Glutamatergic neuron (in vitro differentiated cells): Measurements from ENCODE around the gene CCDC154. TPM values are rescaled to one million over a fixed set of nuclear protein-coding genes. Genes with fewer than 3 reads are reported as not detected.

Experiments used
- DNase-seq: peaks from one replicate; pipeline ENCODE4 v3.0.0; 2022
- H3K27ac Mint-ChIP-seq: one replicate; pipeline ENCODE4 v1.8.0; 2020; ENCODE audit warnings: mild to moderate bottlenecking, mixed read lengths, inconsistent platforms; ENCODE audit not compliant: unreplicated experiment
- H3K27me3 Mint-ChIP-seq: one replicate; pipeline ENCODE4 v1.8.0; 2020; ENCODE audit warnings: mild to moderate bottlenecking, moderate library complexity, mixed read lengths, inconsistent platforms; ENCODE audit not compliant: unreplicated experiment
- H3K36me3 Mint-ChIP-seq: one replicate; pipeline ENCODE4 v1.8.0; 2020; ENCODE audit warnings: mild to moderate bottlenecking, mixed read lengths, inconsistent platforms; ENCODE audit not compliant: unreplicated experiment
- H3K4me1 Mint-ChIP-seq: one replicate; pipeline ENCODE4 v1.8.0; 2020; ENCODE audit warnings: mild to moderate bottlenecking, low read depth, mixed read lengths, inconsistent platforms; ENCODE audit not compliant: unreplicated experiment
- H3K4me3 Mint-ChIP-seq: one replicate; pipeline ENCODE4 v1.8.0; 2020; ENCODE audit warnings: mild to moderate bottlenecking, mixed read lengths, inconsistent platforms; ENCODE audit not compliant: unreplicated experiment
- H3K9me3 Mint-ChIP-seq: one replicate; pipeline ENCODE4 v1.8.0; 2020; ENCODE audit warnings: mild to moderate bottlenecking, moderate library complexity, mixed read lengths, inconsistent platforms; ENCODE audit not compliant: unreplicated experiment
- CTCF ChIP-seq: fragments of 200-600 bp; sonication (generic); IDR thresholded peaks from one replicate; pipeline ENCODE4 v1.5.0; 2021; ENCODE audit not compliant: partially characterized antibody, unreplicated experiment
- total RNA-seq: library from RNA; stranded (reverse); fragmentation: NEBNext Ultra II Directional; extraction: Animal tissue kit (Norgen Biotek cat#: 25700); gene quantifications from one replicate; pipeline ENCODE4 v1.2.1, GENCODE V29; 2021; ENCODE audit not compliant: unreplicated experiment

The CCDC154 gene
- total RNA-seq, 1 donor from 2014 or later, result 4.2 TPM

DNA sequence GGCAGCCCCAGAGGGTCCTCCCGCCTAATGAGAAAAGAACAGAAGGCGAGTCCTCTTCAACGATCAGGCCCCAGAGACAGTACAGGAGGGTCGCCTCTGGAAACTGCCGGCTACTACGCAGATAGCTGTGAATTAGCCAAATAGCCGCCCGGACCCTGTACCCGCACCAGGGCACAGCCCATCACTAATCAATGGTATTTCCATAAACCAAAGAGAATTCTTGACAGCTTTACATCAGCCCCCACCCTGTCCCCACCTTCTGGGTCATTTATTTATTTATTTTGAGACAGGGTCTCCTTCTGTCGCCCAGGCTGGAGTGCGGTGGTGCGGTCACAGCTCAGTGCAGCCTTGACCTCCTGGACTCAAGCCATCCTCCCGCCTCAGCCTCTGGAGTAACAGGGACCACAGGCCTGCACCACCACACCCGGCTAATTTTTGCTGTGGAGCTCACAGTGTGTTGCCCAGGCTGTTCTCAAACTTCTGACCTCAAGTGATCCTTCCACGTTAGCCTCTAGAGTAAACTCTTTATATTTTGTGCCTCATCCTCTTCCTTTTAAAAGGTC, 31.3 kb upstream of the CCDC154 start:
- H3K4me1 Mint-ChIP-seq, result peaks cover 8% of the 10 kb centered on the region
- H3K27me3 Mint-ChIP-seq, result peaks cover 9% of the 10 kb centered on the region
- no peak for TF ChIP-seq CTCF
- H3K27ac Mint-ChIP-seq, result peak overlapping the region; percentile 78
- H3K36me3 Mint-ChIP-seq, result no peaks in the 10 kb centered on the region
- H3K9me3 Mint-ChIP-seq, result peaks cover 8% of the 10 kb centered on the region
- no peak for DNase-seq
- H3K4me3 Mint-ChIP-seq, result peak overlapping the region; percentile 86

- Mint-ChIP-seq H3K27me3 (peaks cover 9% of the 10 kb centered on the region), H3K27ac (peak within 1 kb of the TSS; percentile 78), H3K36me3 (no peaks in the 10 kb centered on the region), H3K9me3 (peaks cover 8% of the 10 kb centered on the region), H3K4me1 (peaks cover 8% of the 10 kb centered on the region), H3K4me3 (peak within 1 kb of the TSS; percentile 91)
- TF ChIP-seq CTCF, result no peak
- peak; percentile 90 for DNase-seq
These were observed 30.6 kb upstream of the CCDC154 start, which contains the start of gene CLCN7 for GRCh38 chr16:1474796-1475551. CLCN7 (minus strand) TSS chr16:1475028; CDS start chr16:1474974, 54 bp downstream.

DNA sequence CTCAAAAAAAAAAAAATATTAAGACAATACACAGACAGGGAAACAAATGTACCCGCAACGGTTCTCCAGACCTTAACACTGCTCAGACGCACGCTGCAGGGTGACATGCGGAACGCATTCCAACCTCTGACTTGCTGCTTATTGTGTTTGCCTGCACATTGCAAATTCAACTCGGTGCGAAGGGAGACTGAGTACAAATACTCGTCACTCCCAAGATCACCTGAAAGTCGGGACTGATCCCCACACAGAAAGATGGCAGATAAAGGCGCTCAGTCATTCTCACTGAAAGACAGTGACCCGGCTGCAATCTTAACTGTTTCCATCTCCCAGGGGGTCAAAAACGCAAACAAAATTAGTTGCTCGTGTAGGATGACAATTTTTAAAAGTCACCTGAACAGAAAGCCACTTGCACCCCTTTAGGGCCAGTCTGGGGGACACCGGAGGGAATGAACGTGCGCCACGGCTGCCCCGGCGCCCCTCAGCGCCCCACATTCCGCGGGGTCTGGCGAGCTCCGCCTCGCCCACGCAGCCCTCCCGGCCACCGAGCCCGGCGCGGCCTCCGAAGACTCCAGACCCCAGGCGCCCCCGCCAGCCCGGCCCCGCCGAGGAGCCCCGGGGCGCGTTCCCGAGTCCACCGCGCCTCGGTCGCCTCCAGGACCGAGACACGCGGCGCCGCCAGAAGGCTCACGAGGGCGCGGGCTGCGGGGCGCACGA, 29.9 kb upstream of the CCDC154 start:
- Mint-ChIP-seq H3K9me3 (peaks cover 9% of the 10 kb centered on the region), H3K27ac (no peak overlapping the region), H3K4me3 (peak overlapping the region; percentile 91), H3K4me1 (peaks cover 8% of the 10 kb centered on the region), H3K36me3 (no peaks in the 10 kb centered on the region), H3K27me3 (peaks cover 9% of the 10 kb centered on the region)
- no peak for TF ChIP-seq CTCF
- no peak for DNase-seq

- no peak for DNase-seq
- peaks cover 9% of the 10 kb centered on the region for H3K9me3 Mint-ChIP-seq
- no peak for TF ChIP-seq CTCF
- peak overlapping the region; percentile 78 for H3K4me3 Mint-ChIP-seq
- peaks cover 5% of the 10 kb centered on the region for H3K27me3 Mint-ChIP-seq
- peaks cover 8% of the 10 kb centered on the region for H3K4me1 Mint-ChIP-seq
- H3K36me3 Mint-ChIP-seq, result no peaks in the 10 kb centered on the region
- no peak overlapping the region for H3K27ac Mint-ChIP-seq
These were observed 28.6 kb upstream of the CCDC154 start for GRCh38 chr16:1472974-1473373.
